Erythroblast (primary cell): ENCODE data around the gene PATE4.

ENCODE experiments used
- GATA1 ChIP-seq: IDR thresholded peaks from 2 replicates; pipeline ENCODE4 v1.6.1; 2011; ENCODE audit warnings: low read depth, mild to moderate bottlenecking, control low read depth, low read length, moderate library complexity
- POLR2A ChIP-seq: IDR thresholded peaks from 2 replicates; pipeline ENCODE4 v1.6.1; 2011; ENCODE audit warnings: mild to moderate bottlenecking, low read length

DNA sequence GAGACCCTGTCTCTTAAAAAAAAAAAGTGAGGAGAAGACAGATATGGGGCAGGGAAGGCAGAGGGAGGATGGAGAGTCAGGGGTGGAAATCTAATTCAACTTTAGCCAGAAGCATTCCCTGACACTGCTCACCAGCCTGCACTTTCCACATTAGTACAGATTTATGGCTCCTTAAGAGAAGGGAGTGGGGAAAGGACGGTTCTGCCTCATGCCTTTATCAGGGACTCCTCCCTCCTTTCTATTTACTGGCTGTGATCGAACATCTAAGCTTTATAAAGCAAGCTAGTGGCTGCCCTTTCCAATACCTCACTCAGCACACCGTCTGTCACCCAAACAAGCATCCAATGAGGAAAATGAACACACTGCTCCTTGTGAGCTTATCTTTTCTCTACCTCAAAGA is at the start of gene PATE4:
- TF ChIP-seq POLR2A: no peak
- no peak for TF ChIP-seq GATA1
